IMR-90 (cell line): ENCODE measurements around the gene FCN1. TPM values are rescaled to one million over a fixed set of nuclear protein-coding genes. Genes with fewer than 3 reads are reported as not detected.

ENCODE experiments used
- ATAC-seq: fragments of 200-7000 bp; cut with Tn5 transposase; 2 replicates; pipeline ENCODE4 v1.9.1; 2020; ENCODE audit warnings: low read depth, mild to moderate bottlenecking, moderate library complexity
- BruUV-seq: library from RNA; stranded (reverse); fragments of 400-500 nt; replicated peaks from 2 replicates; lab custom pipeline; 2021; lab: Mats Ljungman, UMichigan
- CTCF ChIA-PET: fragments of 300-600 bp; formaldehyde crosslinking; extraction: SDS; loops from one replicate; lab custom pipeline; 2021; ENCODE audit warnings: antibody characterized with exemption; lab: Yijun Ruan, JAX
- POLR2A ChIA-PET: fragments of 300-600 bp; sonication (Branson Sonifier 250); formaldehyde crosslinking; loops from one replicate; lab custom pipeline; 2022; ENCODE audit warnings: antibody characterized with exemption; ENCODE audit not compliant: unreplicated experiment; lab: Charles Lee
- DNase-seq: peaks from one replicate; pipeline ENCODE4 v3.0.0; 2013
- H2AFZ ChIP-seq: replicated peaks from 2 replicates; pipeline ENCODE3; 2013; ENCODE audit warnings: low read length, mild to moderate bottlenecking; ENCODE audit not compliant: poor library complexity
- H2AK5ac ChIP-seq: 2 replicates; pipeline ENCODE4 v1.6.1; 2013; ENCODE audit warnings: low read depth, low read length, inconsistent platforms
- H2AK9ac ChIP-seq: replicated peaks from 2 replicates; pipeline ENCODE3; 2013; ENCODE audit warnings: mild to moderate bottlenecking, low read depth, low read length, moderate library complexity; ENCODE audit not compliant: poor library complexity
- H2BK120ac ChIP-seq: 2 replicates; pipeline ENCODE4 v1.6.1; 2013; ENCODE audit warnings: low read depth, low read length, inconsistent platforms
- H2BK15ac ChIP-seq: 3 replicates; pipeline ENCODE4 v1.6.1; 2013; ENCODE audit warnings: low read depth, low read length, inconsistent platforms
- H2BK20ac ChIP-seq: 2 replicates; pipeline ENCODE4 v1.6.1; 2013; ENCODE audit warnings: low read depth, mild to moderate bottlenecking, inconsistent platforms, low read length, moderate library complexity
- H2BK5ac ChIP-seq: 2 replicates; pipeline ENCODE4 v1.6.1; 2013; ENCODE audit warnings: mild to moderate bottlenecking, low read depth, low read length, inconsistent platforms; ENCODE audit not compliant: poor library complexity, severe bottlenecking
- H3K14ac ChIP-seq: replicated peaks from 2 replicates; pipeline ENCODE4 v1.6.1; 2013; ENCODE audit warnings: low read depth, low read length, inconsistent platforms
- H3K18ac ChIP-seq: 2 replicates; pipeline ENCODE4 v1.6.1; 2013; ENCODE audit warnings: low read depth, low read length, control low read depth
- H3K23ac ChIP-seq: 2 replicates; pipeline ENCODE4 v1.6.1; 2013; ENCODE audit warnings: low read depth, low read length, inconsistent platforms
- H3K27ac ChIP-seq: 2 replicates; pipeline ENCODE4 v1.5.1; 2013; ENCODE audit warnings: mild to moderate bottlenecking, control low read depth, low read length; ENCODE audit not compliant: insufficient read depth
- H3K27me3 ChIP-seq: 2 replicates; pipeline ENCODE4 v1.6.1; 2013; ENCODE audit warnings: low read length; ENCODE audit not compliant: control insufficient read depth, insufficient read depth
- H3K36me3 ChIP-seq: 2 replicates; pipeline ENCODE4 v1.6.1; 2013; ENCODE audit warnings: low read length, mixed read lengths; ENCODE audit not compliant: control insufficient read depth, insufficient read depth
- H3K4ac ChIP-seq: 2 replicates; pipeline ENCODE4 v1.6.1; 2013; ENCODE audit warnings: low read depth, low read length, inconsistent platforms
- H3K4me1 ChIP-seq: 2 replicates; pipeline ENCODE4 v1.6.1; 2013; ENCODE audit warnings: low read length, mixed read lengths; ENCODE audit not compliant: control insufficient read depth, insufficient read depth
- H3K4me2 ChIP-seq: 2 replicates; pipeline ENCODE4 v1.6.1; 2013; ENCODE audit warnings: low read depth, mild to moderate bottlenecking, control low read depth, low read length, moderate library complexity
- H3K4me3 ChIP-seq: 2 replicates; pipeline ENCODE4 v1.5.1; 2013; ENCODE audit warnings: low read depth, mild to moderate bottlenecking, control low read depth, low read length, moderate library complexity; ENCODE audit not compliant: insufficient read depth
- H3K56ac ChIP-seq: 2 replicates; pipeline ENCODE4 v1.6.1; 2013; ENCODE audit warnings: low read length, inconsistent platforms; ENCODE audit not compliant: insufficient read depth; ENCODE audit errors: extremely low read depth
- H3K79me1 ChIP-seq, 2 experiments: 2 replicates each; pipeline ENCODE4 v1.6.1; 2013; ENCODE audit warnings: low read length in 2 of 2, inconsistent platforms in 1 of 2, low read depth in 1 of 2
- H3K9ac ChIP-seq: 2 replicates; pipeline ENCODE4 v1.6.1; 2013; ENCODE audit warnings: low read depth, low read length, control low read depth
- H3K9me1 ChIP-seq: 2 replicates; pipeline ENCODE4 v1.6.1; 2013; ENCODE audit warnings: low read length, inconsistent platforms; ENCODE audit not compliant: insufficient read depth
- H3K9me3 ChIP-seq: 2 replicates; pipeline ENCODE4 v1.6.1; 2013; ENCODE audit warnings: low read length; ENCODE audit not compliant: control insufficient read depth, insufficient read depth
- H4K20me1 ChIP-seq: 2 replicates; pipeline ENCODE4 v1.6.1; 2013; ENCODE audit warnings: low read length, inconsistent platforms; ENCODE audit not compliant: insufficient read depth
- H4K5ac ChIP-seq: 2 replicates; pipeline ENCODE4 v1.6.1; 2013; ENCODE audit warnings: mild to moderate bottlenecking, low read depth, low read length, control low read depth
- H4K8ac ChIP-seq, 2 experiments: 2 replicates each; pipeline ENCODE4 v1.6.1; 2013; ENCODE audit warnings: low read depth in 2 of 2, low read length in 2 of 2, control low read depth in 1 of 2, inconsistent platforms in 1 of 2
- H4K91ac ChIP-seq: 2 replicates; pipeline ENCODE4 v1.6.1; 2013; ENCODE audit warnings: low read depth, low read length, inconsistent platforms; ENCODE audit not compliant: insufficient read depth
- CHD1 ChIP-seq: IDR thresholded peaks from 2 replicates; pipeline ENCODE4 v1.6.1; 2012; ENCODE audit warnings: low read depth, low read length, improper control_type of control experiment
- ELK1 ChIP-seq: fragments of 150-350 bp; IDR thresholded peaks from 2 replicates; pipeline ENCODE4 v1.6.1; 2016; ENCODE audit warnings: low read depth, mild to moderate bottlenecking, low read length, moderate library complexity, borderline replicate concordance
- RAD21 ChIP-seq: IDR thresholded peaks from 2 replicates; pipeline ENCODE4 v1.6.1; 2012; ENCODE audit warnings: low read length, improper control_type of control experiment
- SMC3 ChIP-seq: fragments of 150-350 bp; IDR thresholded peaks from 2 replicates; pipeline ENCODE4 v1.6.1; 2016; ENCODE audit warnings: low read depth, mild to moderate bottlenecking, antibody characterized with exemption, low read length, moderate library complexity
- WGBS, 2 experiments: methylation state at CpG; one replicate each; pipeline versions ENCODE4 v1.1.5 to v1.1.7; 2013; ENCODE audit warnings: missing lambda C conversion rate in 2 of 2; ENCODE audit not compliant: insufficient read length in 1 of 2; ENCODE audit errors: extremely low coverage in 2 of 2; 5-methylcytosine and 5-hydroxymethylcytosine counted together
- dilution Hi-C: fragments of 300-500 bp; cut with HindIII; formaldehyde crosslinking; loops from one replicate; pipeline ENCODE4 v1.14.3; 2018; ENCODE audit warnings: low sequenced_read_pairs; ENCODE audit not compliant: unreplicated experiment
- in situ Hi-C: fragments of 300-500 bp; cut with MboI; formaldehyde crosslinking; loops from 3 replicates; pipeline ENCODE4 v1.14.3; 2019; ENCODE audit warnings: low sequenced_read_pairs, inconsistent platforms, mixed read lengths
- intact Hi-C: fragments of 100-400 bp; cut with micrococcal nuclease; formaldehyde crosslinking; loops from 2 replicates; pipeline ENCODE4 v1.10.0; 2022
- polyA plus RNA-seq, 3 experiments: library from polyadenylated mRNA; depleted of rRNA; stranded (reverse); fragments of >200 nt; gene quantifications; 2 replicates each; pipeline ENCODE4 v1.2.3, GENCODE V29; 2012; ENCODE audit warnings: low replicate concordance in 1 of 3
- total RNA-seq: library from RNA; depleted of rRNA; stranded (reverse); fragments of >200 nt; gene quantifications from 2 replicates; pipeline ENCODE4 v1.2.3, GENCODE V29; 2012

The FCN1 gene
- total and polyA plus RNA-seq, 2 of the 4 experiments (the other 2 are of a cell fraction): not detected

GRCh38 chr9:134915046-134915985, 2.4 kb downstream of the FCN1 start:
- ChIA-PET CTCF (no interaction called here), POLR2A (no interaction called here)
- in situ Hi-C loops: no loop called here
- ATAC-seq (no peak), DNase-seq (no peak)
- H3K4me2 ChIP-seq: no peak overlapping the region
- H3K56ac ChIP-seq: no peak overlapping the region
- no peak overlapping the region for H2BK5ac ChIP-seq
- no peak overlapping the region for H3K23ac ChIP-seq
- intact Hi-C loops: no loop called here
- peaks cover 33% of the 10 kb centered on the region for H3K27me3 ChIP-seq
- WGBS, 2 experiments: 83% methylated on average over 12 of the region's 26 CpGs; no CpG with 5 or more reads in 1 of the 2 experiments
- H3K18ac ChIP-seq: no peak overlapping the region
- no peak overlapping the region for H3K9ac ChIP-seq
- H3K36me3 ChIP-seq: no peaks in the 10 kb centered on the region
- dilution Hi-C loops: no loop called here
- no peak overlapping the region for H2BK120ac ChIP-seq
- H2AFZ ChIP-seq: no peak overlapping the region
- H3K27ac ChIP-seq: no peak overlapping the region
- H3K9me3 ChIP-seq: peaks cover 3% of the 10 kb centered on the region; the same call in 1 of the 2 replicates
- H2BK15ac ChIP-seq: no peak overlapping the region
- no peak overlapping the region for H2BK20ac ChIP-seq
- BruUV-seq: no TSS peak
- H2AK5ac ChIP-seq: no peak overlapping the region
- no peaks in the 10 kb centered on the region for H3K9me1 ChIP-seq
- H3K4me3 ChIP-seq: no peak overlapping the region
- no peak overlapping the region for H2AK9ac ChIP-seq
- H3K14ac ChIP-seq: no peak overlapping the region
- no peak overlapping the region for H4K8ac ChIP-seq
- H3K4ac ChIP-seq: no peak overlapping the region
- H4K5ac ChIP-seq: no peak overlapping the region
- no peak overlapping the region for H4K91ac ChIP-seq
- H3K79me1 ChIP-seq: no peaks in the 10 kb centered on the region
- no peaks in the 10 kb centered on the region for H4K20me1 ChIP-seq
- H3K4me1 ChIP-seq: no peaks in the 10 kb centered on the region
- no peak for TF ChIP-seq ELK1
- TF ChIP-seq SMC3: no peak
- no peak for TF ChIP-seq RAD21
- no peak for TF ChIP-seq CHD1
